ENCODE results near the gene ITM2B. TPM values are rescaled to one million over a fixed set of nuclear protein-coding genes. Genes with fewer than 3 reads are reported as not detected.

ITM2B gene
- total and polyA plus RNA-seq, 2 donors (not counting 1 experiment from before 2014, with no cell fraction given) = 122 to 177 TPM

GRCh38 chr13:48184260-48184659 lies 48.7 kb upstream of the ITM2B start:
- Mint-ChIP-seq H3K4me3 (peak overlapping the region; percentile 43), H3K4me1 (peaks cover 59% of the 10 kb centered on the region), H3K27me3 (no peaks in the 10 kb centered on the region), H3K27ac (peak overlapping the region; percentile 62), H3K9me3 (ENCODE audit: insufficient read depth) (no peaks in the 10 kb centered on the region)
- ATAC-seq (ENCODE audit: low read depth) = no peak
- H3K36me3 ChIP-seq (replicated peaks in 1 of 2; ENCODE audit: control extremely low read depth in 1 of 2, control insufficient read depth in 1 of 2, extremely low read depth in 1 of 2, insufficient read depth in 2 of 2, low read length in 1 of 2) = no peaks in the 10 kb centered on the region
- peak overlapping the region; percentile 52 for H3K4me2 ChIP-seq (replicated peaks; ENCODE audit: low read depth, low read length, poor library complexity, severe bottlenecking)
- H2AFZ ChIP-seq (ENCODE audit: insufficient read depth, low read depth, low read length, poor library complexity, severe bottlenecking) = peak overlapping the region; percentile 49
- no peaks in the 10 kb centered on the region for H3K9me3 ChIP-seq (ENCODE audit: control extremely low read depth in 1 of 3, control insufficient read depth in 2 of 3, insufficient read depth in 1 of 3, low read length in 2 of 3)
- DNase-seq = peak; percentile 23
- intact Hi-C loops (cut with micrococcal nuclease) = loop anchor here (5.0 kb wide), 2 partner anchors 57 to 1583 kb away; no protein-coding TSS in a partner anchor
- ChIA-PET CTCF (interaction anchor here (1.0 to 1.9 kb wide), 5 partner anchors 13 to 54 kb away, joined by 3 to 4 read pairs (median 3); partner anchors contain the start of gene ITM2B), POLR2A (no interaction called here)
- WGBS (ENCODE audit: insufficient coverage) = no CpG with 5 or more reads among the region's 4 CpGs
- H3K9ac ChIP-seq (ENCODE audit: low read length) = no peak overlapping the region
- no peaks in the 10 kb centered on the region for H3K79me2 ChIP-seq (ENCODE audit: control insufficient read depth, insufficient read depth, low read length)
- H3K27me3 ChIP-seq (replicated peaks in 1 of 4; ENCODE audit: control extremely low read depth in 1 of 4, control insufficient read depth in 3 of 4, insufficient read depth in 4 of 4, low read length in 3 of 4) = no peaks in the 10 kb centered on the region
- H4K20me1 ChIP-seq (ENCODE audit: control insufficient read depth, insufficient read depth, low read length, poor library complexity, severe bottlenecking) = no peaks in the 10 kb centered on the region
- H3K4me3 ChIP-seq (ENCODE audit: control extremely low read depth in 1 of 5, extremely low read depth in 1 of 5, insufficient read depth in 1 of 5, low read depth in 2 of 5, low read length in 4 of 5) = no peak overlapping the region
- TF ChIP-seq EZH2 (IDR thresholded peaks at IDR 0.05; ENCODE audit: borderline replicate concordance, insufficient read depth, low read depth, low read length, poor library complexity, severe bottlenecking) = no peak
- no peak for TF ChIP-seq CTCF (IDR thresholded peaks at IDR 0.05)
- H3K4me1 ChIP-seq (ENCODE audit: control insufficient read depth in 2 of 2, insufficient read depth in 2 of 2, low read length in 2 of 2) = peaks cover 59 to 68% of the 10 kb centered on the region in 2 donors
- H3K27ac ChIP-seq (ENCODE audit: low read length in 2 of 2) = peak overlapping the region; percentile 46 to 70

- DNase-seq (no peak), ATAC-seq (ENCODE audit: low read depth) (no peak)
- CTCF ChIA-PET = interaction anchor here (1.0 to 1.9 kb wide), 8 partner anchors 14 to 58 kb away, joined by 3 to 5 read pairs (median 3); partner anchors contain the start of gene ITM2B
- Histone ChIP-seq H3K9ac (ENCODE audit: low read length) (no peak overlapping the region), H3K4me2 (replicated peaks; ENCODE audit: low read depth, low read length, poor library complexity, severe bottlenecking) (peak overlapping the region; percentile 52), H3K79me2 (ENCODE audit: control insufficient read depth, insufficient read depth, low read length) (no peaks in the 10 kb centered on the region), H3K27me3 (replicated peaks in 1 of 4; ENCODE audit: control extremely low read depth in 1 of 4, control insufficient read depth in 3 of 4, insufficient read depth in 4 of 4, low read length in 3 of 4) (no peaks in the 10 kb centered on the region), H3K9me3 (ENCODE audit: control extremely low read depth in 1 of 3, control insufficient read depth in 2 of 3, insufficient read depth in 1 of 3, low read length in 2 of 3) (no peaks in the 10 kb centered on the region), H3K27ac (ENCODE audit: low read length in 2 of 2) (peak overlapping the region in 1 of 2 donors; percentile 70), H2AFZ (ENCODE audit: insufficient read depth, low read depth, low read length, poor library complexity, severe bottlenecking) (no peak overlapping the region), H4K20me1 (ENCODE audit: control insufficient read depth, insufficient read depth, low read length, poor library complexity, severe bottlenecking) (no peaks in the 10 kb centered on the region), H3K4me3 (ENCODE audit: control extremely low read depth in 1 of 5, extremely low read depth in 1 of 5, insufficient read depth in 1 of 5, low read depth in 2 of 5, low read length in 4 of 5) (no peak overlapping the region), H3K4me1 (ENCODE audit: control insufficient read depth in 2 of 2, insufficient read depth in 2 of 2, low read length in 2 of 2) (peaks cover 59 to 68% of the 10 kb centered on the region in 2 donors), H3K36me3 (replicated peaks in 1 of 2; ENCODE audit: control extremely low read depth in 1 of 2, control insufficient read depth in 1 of 2, extremely low read depth in 1 of 2, insufficient read depth in 2 of 2, low read length in 1 of 2) (no peaks in the 10 kb centered on the region)
- no peaks in the 10 kb centered on the region for H3K27me3 Mint-ChIP-seq
- H3K4me1 Mint-ChIP-seq = peaks cover 59% of the 10 kb centered on the region
- intact Hi-C loops (cut with micrococcal nuclease) = loop anchor here (5.0 kb wide), 1 partner anchor 47 kb away; the partner anchor contains the start of gene ITM2B
- POLR2A ChIA-PET = no interaction called here
- TF ChIP-seq CTCF (IDR thresholded peaks at IDR 0.05) (no peak), EZH2 (IDR thresholded peaks at IDR 0.05; ENCODE audit: borderline replicate concordance, insufficient read depth, low read depth, low read length, poor library complexity, severe bottlenecking) (no peak)
- H3K27ac Mint-ChIP-seq = peak overlapping the region; percentile 51
- H3K9me3 Mint-ChIP-seq (ENCODE audit: insufficient read depth) = no peaks in the 10 kb centered on the region
- no peak overlapping the region for H3K4me3 Mint-ChIP-seq
Observed at GRCh38 chr13:48185018-48185417, 48.0 kb upstream of the ITM2B start.
